SU-DHL-6 (cell line): ENCODE results near the gene GNAI1.

Experiments used
- CTCF ChIP-seq: fragments of 200-600 bp; sonication (generic); IDR thresholded peaks from one replicate; pipeline ENCODE4 v1.5.1; 2017; ENCODE audit warnings: antibody characterized with exemption, mild to moderate bottlenecking, low read length, moderate library complexity; ENCODE audit not compliant: insufficient read depth, poor library complexity, severe bottlenecking
- EZH2phosphoT487 ChIP-seq: fragments of 200-600 bp; sonication (generic), shearing (Covaris generic); conservative IDR thresholded peaks from 2 replicates; pipeline ENCODE4 v1.6.1; 2018; ENCODE audit warnings: mild to moderate bottlenecking, antibody characterized with exemption, low read length, moderate library complexity, mixed read lengths

- TF ChIP-seq CTCF, result no peak
- no peak for TF ChIP-seq EZH2phosphoT487
Observed at GRCh38 chr7:80183900-80184685, 49.5 kb downstream of the GNAI1 start.
